ENCODE measurements around the gene LRCH3.

The LRCH3 gene

DNA sequence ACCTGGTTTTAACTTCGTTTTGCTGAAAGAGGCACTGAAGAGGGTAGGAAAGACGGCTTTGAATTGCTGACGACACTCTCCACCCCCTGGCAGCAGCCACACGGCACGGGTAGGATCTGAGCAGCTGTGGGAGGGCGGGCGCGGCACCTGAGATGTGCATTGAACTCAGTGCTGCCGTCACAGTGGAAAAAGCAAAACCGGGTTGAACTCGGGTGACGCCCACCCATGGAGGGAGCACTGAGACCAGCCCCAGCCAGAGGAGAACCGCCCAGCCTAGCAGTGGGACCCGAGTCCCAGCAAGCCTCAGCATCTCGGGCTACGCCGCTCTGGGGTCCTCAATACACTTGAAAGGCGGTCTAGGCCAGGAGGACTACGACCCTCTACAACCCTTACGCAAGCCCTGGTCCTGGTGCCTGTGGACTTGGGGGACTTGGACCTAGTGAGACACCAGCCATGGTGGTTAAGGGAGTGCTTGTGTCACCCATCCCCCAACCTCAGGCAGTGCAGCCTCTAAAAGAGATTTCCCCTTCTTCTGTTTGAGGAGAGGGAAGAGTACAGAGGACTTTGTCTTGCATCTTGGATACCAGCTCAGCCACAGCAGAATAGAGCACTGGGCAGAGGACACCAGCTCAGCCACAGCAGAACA is 108.9 kb downstream of the LRCH3 start:
- H4K20me1 ChIP-seq (ENCODE audit: insufficient read depth): no peaks in the 10 kb centered on the region
- H3K4me3 ChIP-seq (IDR thresholded peaks at IDR 0.05; ENCODE audit: insufficient read depth, low read depth, low read length): no peak overlapping the region
- no peak overlapping the region for H2AFZ ChIP-seq (ENCODE audit: low read depth)
- H3K36me3 ChIP-seq (ENCODE audit: insufficient read depth): no peaks in the 10 kb centered on the region
- no peaks in the 10 kb centered on the region for H3K79me2 ChIP-seq (ENCODE audit: insufficient read depth, low read depth)
- H3K27ac ChIP-seq: no peak overlapping the region
- no peaks in the 10 kb centered on the region for H3K4me1 ChIP-seq (ENCODE audit: low read depth, poor library complexity, severe bottlenecking)
- H3K4me2 ChIP-seq: no peak overlapping the region
- no peaks in the 10 kb centered on the region for H3K27me3 ChIP-seq (ENCODE audit: insufficient read depth, low read depth)
- H3K9ac ChIP-seq: no peak overlapping the region
- TF ChIP-seq CTCF (conservative IDR thresholded peaks at IDR 0.05; ENCODE audit: low read depth, low read length): no peak

- no peak overlapping the region for H3K4me3 ChIP-seq (IDR thresholded peaks at IDR 0.05; ENCODE audit: insufficient read depth, low read depth, low read length)
- no peak overlapping the region for H2AFZ ChIP-seq (ENCODE audit: low read depth)
- no peaks in the 10 kb centered on the region for H4K20me1 ChIP-seq (ENCODE audit: insufficient read depth)
- H3K4me2 ChIP-seq: no peak overlapping the region
- TF ChIP-seq CTCF (conservative IDR thresholded peaks at IDR 0.05; ENCODE audit: low read depth, low read length): no peak
- H3K27me3 ChIP-seq (ENCODE audit: insufficient read depth, low read depth): no peaks in the 10 kb centered on the region
- H3K4me1 ChIP-seq (ENCODE audit: low read depth, poor library complexity, severe bottlenecking): peaks cover 9% of the 10 kb centered on the region
- H3K27ac ChIP-seq: no peak overlapping the region
- H3K79me2 ChIP-seq (ENCODE audit: insufficient read depth, low read depth): no peaks in the 10 kb centered on the region
- H3K36me3 ChIP-seq (ENCODE audit: insufficient read depth): no peaks in the 10 kb centered on the region
- H3K9ac ChIP-seq: no peak overlapping the region
These were observed 110.6 kb downstream of the LRCH3 start for GRCh38 chr3:197901626-197902025.

DNA sequence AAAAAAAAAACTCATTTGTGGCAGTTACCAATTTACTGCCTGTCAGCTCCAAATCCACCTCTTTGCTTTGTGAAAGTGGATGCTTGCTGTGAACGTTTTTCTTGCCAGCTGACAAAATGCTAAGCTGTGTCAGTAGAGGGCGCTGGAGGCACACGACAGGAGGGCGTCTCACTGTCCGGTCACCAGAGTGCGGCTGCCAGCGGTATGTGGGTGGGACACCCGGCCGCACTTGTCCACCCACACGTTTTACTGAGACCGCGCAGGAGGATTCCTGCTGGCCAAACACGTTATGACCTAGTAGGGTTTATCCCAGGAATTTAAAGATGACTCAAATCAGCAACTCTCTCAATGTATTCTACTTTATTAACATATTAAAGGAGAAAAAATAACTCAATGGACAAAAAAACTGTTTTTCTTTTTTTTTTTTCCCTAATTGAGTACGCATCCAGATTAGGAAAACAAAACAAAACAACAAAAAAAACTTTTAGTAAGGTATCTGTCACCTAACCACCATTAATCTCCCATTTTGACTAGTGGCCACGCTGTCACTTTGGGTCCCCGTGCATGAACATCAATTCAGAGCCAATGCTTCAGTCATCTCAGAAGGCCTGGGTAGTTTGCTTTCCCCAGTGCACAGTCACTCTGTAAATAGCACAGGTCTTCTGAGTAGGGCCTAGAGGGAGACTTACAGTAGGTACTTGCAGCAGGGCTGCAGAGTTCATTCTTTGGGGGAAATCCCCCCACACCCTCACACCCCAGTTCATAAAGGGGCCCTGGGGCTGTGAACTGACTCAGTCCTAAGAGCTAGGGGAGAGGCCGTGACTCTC is 115.2 kb downstream of the LRCH3 start:
- no peaks in the 10 kb centered on the region for H4K20me1 ChIP-seq (ENCODE audit: insufficient read depth)
- H3K9ac ChIP-seq: no peak overlapping the region
- H3K4me1 ChIP-seq (ENCODE audit: low read depth, poor library complexity, severe bottlenecking): peaks cover 9% of the 10 kb centered on the region
- H3K4me2 ChIP-seq: peak overlapping the region; percentile 6; the same call in 1 of the 2 replicates
- no peaks in the 10 kb centered on the region for H3K79me2 ChIP-seq (ENCODE audit: insufficient read depth, low read depth)
- no peak overlapping the region for H3K27ac ChIP-seq
- H2AFZ ChIP-seq (ENCODE audit: low read depth): peak overlapping the region; percentile 28; the same call in 1 of the 2 replicates
- no peak overlapping the region for H3K4me3 ChIP-seq (IDR thresholded peaks at IDR 0.05; ENCODE audit: insufficient read depth, low read depth, low read length)
- no peaks in the 10 kb centered on the region for H3K36me3 ChIP-seq (ENCODE audit: insufficient read depth)
- peak; percentile 99 for TF ChIP-seq CTCF (conservative IDR thresholded peaks at IDR 0.05; ENCODE audit: low read depth, low read length)
- no peaks in the 10 kb centered on the region for H3K27me3 ChIP-seq (ENCODE audit: insufficient read depth, low read depth)

DNA sequence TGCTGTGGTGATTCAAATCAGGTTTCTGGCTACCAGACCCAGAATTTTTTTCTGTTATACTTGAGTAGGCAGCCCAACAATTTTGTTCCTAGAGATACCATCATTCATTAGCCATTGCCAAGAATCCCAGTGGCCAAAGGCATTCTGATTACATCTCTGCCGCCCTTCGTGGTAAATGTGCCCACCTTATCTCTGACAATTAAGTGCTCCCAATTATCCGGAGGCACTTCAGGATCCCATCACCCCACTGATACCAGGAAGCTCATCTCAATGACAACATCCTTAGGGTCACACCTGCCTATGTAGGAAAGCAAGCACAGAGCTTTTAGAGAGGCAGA is 115.8 kb downstream of the LRCH3 start:
- TF ChIP-seq CTCF (conservative IDR thresholded peaks at IDR 0.05; ENCODE audit: low read depth, low read length): no peak
- peaks cover 9% of the 10 kb centered on the region for H3K4me1 ChIP-seq (ENCODE audit: low read depth, poor library complexity, severe bottlenecking)
- H3K4me3 ChIP-seq (IDR thresholded peaks at IDR 0.05; ENCODE audit: insufficient read depth, low read depth, low read length): no peak overlapping the region
- no peak overlapping the region for H3K4me2 ChIP-seq
- H3K9ac ChIP-seq: no peak overlapping the region
- H3K79me2 ChIP-seq (ENCODE audit: insufficient read depth, low read depth): no peaks in the 10 kb centered on the region
- no peaks in the 10 kb centered on the region for H4K20me1 ChIP-seq (ENCODE audit: insufficient read depth)
- no peaks in the 10 kb centered on the region for H3K36me3 ChIP-seq (ENCODE audit: insufficient read depth)
- H3K27ac ChIP-seq: no peak overlapping the region
- no peaks in the 10 kb centered on the region for H3K27me3 ChIP-seq (ENCODE audit: insufficient read depth, low read depth)
- H2AFZ ChIP-seq (ENCODE audit: low read depth): no peak overlapping the region

All from KMS-11 (cell line).